ENCODE measurements around the gene ANKRD40CL. TPM values are rescaled to one million over a fixed set of nuclear protein-coding genes. Genes with fewer than 3 reads are reported as not detected.

The ANKRD40CL gene
- total RNA-seq, result not detected in 2 replicates

DNA sequence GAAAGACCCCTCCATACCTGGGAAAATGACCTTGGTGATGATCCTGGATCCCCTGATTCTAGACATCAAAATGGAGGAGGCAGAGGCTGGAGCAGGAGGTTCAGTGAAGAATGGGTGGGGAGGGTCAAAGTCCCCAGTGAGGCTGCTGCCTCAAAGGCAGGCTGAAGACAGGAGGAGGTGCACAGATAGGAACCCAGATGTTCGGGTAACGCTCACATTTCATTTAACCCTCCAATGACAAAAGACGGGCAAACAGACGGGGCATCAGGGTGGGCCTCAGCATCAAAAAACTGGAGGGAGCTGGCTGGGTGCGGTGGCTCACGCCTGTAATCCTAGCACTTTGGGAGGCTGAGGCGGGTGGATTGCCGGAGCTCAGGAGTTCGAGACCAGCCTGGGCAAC lies at the start of gene ANKRD40CL:
Gene ANKRD40CL (minus strand): TSS at position 73 of the 400 bp plus-strand sequence. CDS start 605 bp downstream, outside the sequence.

DNA sequence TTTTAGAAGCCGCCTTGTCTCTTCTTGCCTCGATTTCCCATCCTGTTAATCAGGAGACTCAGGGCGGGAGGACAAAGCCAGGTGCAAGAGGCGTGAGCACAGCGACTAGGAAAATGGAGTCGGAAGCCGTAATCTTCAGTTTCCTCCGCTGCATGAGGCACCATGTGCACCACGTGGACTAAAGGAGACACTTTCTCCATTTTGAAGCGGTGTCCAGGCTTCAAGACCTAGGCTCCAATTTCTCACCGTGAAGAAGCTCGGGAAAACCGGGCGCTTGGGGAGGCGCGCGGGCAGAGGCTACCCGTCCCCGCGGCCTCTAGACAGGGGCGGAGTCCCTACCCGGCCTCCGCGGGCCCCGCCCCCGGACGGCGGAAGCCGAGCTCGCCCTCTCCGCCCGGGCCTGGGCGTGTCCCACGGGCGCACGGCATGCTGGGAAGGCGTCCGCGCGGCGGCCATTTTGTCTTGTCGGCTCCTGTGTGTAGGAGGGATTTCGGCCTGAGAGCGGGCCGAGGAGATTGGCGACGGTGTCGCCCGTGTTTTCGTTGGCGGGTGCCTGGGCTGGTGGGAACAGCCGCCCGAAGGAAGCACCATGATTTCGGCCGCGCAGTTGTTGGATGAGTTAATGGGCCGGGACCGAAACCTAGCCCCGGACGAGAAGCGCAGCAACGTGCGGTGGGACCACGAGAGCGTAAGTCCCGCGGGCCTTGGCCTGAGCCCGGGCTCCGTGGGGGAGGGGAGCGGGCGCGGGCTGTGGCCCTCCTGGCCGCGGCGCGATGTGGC lies 48.0 kb downstream of the ANKRD40CL start, which contains the start of gene LUC7L3:
Gene LUC7L3 (plus strand): TSS at position 460 of the 780 bp plus-strand sequence. CDS start 130 bp downstream, at position 590.

Other genes with a start within 250 kb of the ANKRD40CL start
- under 0.01 TPM in 1 of 2 replicates, not detected in the other for gene EPN3, start 234.8 kb downstream of the ANKRD40CL start, total RNA-seq
- 64.9 and 75.2 TPM in 2 replicates for gene SPATA20, start 220.3 kb downstream of the ANKRD40CL start, total RNA-seq
- gene CACNA1G, start 206.8 kb downstream of the ANKRD40CL start, total RNA-seq, result not detected in 2 replicates
- 1.7 and 4.1 TPM in 2 replicates for gene ABCC3, start 132.6 kb downstream of the ANKRD40CL start, total RNA-seq
- 20.2 and 22.9 TPM in 2 replicates for gene ANKRD40, start 59.6 kb downstream of the ANKRD40CL start, total RNA-seq
- 16.7 and 39.2 TPM in 2 replicates for gene LUC7L3, start 47.9 kb downstream of the ANKRD40CL start, total RNA-seq
- not detected in 2 replicates for gene WFIKKN2, start 68.1 kb upstream of the ANKRD40CL start, total RNA-seq
- gene TOB1, start 98.8 kb upstream of the ANKRD40CL start, total RNA-seq, result 9.8 and 10.6 TPM in 2 replicates